ENCODE data around the gene RETREG3.
A peak's percentile ranks its signal among the peaks of the same experiment; 100 is the strongest.

RETREG3 gene

GRCh38 chr17:42612013-42612412 lies 2.8 kb upstream of the RETREG3 start:
- no peak for DNase-seq

GRCh38 chr17:42609814-42610801 lies 934 bp upstream of the RETREG3 start:
- peak in 2 of 3 experiments; percentile 80 to 82 for DNase-seq

DNA sequence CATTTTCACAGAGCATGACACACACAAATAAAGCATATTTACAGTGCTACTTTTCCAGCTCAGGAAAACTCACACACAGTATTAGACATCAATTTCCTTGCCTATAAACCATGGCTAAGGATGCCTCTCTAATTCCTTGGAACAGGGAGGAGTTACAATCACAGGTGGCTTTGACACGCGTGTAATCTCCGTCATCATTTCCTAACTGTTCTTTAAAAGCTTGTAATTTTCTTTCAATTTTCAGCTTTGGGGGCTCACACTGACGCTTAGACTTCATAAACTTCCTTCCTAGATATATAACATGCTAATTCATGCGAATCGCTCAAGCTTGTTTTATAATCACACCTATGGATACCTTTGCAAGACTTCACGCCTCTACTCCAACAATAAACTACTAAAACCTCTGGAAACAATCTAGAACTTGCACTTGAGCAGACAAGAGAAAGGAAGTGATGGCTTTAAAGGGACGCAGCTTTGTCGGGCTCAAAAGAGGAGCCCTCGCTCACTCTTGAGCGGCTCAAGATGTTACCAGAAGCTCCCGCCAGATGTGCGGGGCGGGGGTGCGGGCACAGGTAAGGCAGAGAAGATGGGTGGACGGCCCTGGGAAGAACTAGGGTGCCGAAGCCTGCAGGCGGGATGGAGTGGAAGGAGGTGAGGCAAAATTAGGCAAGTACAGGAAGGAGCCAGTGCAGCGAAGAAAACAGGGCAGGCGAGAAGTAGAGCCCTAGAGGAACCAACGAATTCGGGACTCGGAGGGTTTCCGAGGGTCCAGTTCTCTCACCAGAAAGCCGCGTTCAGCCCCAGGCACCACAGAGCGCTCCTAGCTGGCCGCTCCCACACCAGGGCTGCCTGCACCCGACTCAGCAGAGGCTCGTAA lies 631 bp downstream of the RETREG3 start:
- peak in 2 of 3 experiments; percentile 47 to 69 for DNase-seq

- DNase-seq, result no peak
Observed at GRCh38 chr17:42607769-42608168, 1.4 kb downstream of the RETREG3 start.

DNA sequence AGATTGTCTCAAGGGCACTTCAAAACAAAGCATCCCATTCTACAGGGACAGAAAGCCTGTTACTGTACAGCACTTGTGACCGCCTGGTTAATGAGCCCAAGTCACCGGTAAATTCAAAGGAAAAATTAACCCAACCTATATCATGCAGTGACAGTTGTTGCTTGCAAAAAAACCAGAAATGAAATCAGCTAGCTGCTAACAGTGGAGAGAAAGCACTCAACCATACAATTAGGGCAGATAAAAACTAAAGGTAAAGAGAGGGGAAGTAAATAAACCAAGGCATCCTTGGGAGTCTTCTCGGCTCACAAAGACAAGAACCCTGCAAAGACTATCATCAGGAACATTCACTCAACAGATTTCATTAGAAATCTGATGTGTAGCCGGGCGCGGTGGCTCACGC lies 5.9 kb downstream of the RETREG3 start:
- peak in 2 of 3 experiments; percentile 23 to 78 for DNase-seq

GRCh38 chr17:42598905-42599304 lies 10.3 kb downstream of the RETREG3 start:
- DNase-seq, result peak in 2 of 3 experiments; percentile 36 to 53

- DNase-seq, result no peak
Observed at GRCh38 chr17:42596386-42596785, 12.8 kb downstream of the RETREG3 start.

GRCh38 chr17:42591411-42591810 lies 17.8 kb downstream of the RETREG3 start:
- DNase-seq, result no peak

- no peak for DNase-seq
Observed at GRCh38 chr17:42590886-42591285, 18.3 kb downstream of the RETREG3 start.

DNA sequence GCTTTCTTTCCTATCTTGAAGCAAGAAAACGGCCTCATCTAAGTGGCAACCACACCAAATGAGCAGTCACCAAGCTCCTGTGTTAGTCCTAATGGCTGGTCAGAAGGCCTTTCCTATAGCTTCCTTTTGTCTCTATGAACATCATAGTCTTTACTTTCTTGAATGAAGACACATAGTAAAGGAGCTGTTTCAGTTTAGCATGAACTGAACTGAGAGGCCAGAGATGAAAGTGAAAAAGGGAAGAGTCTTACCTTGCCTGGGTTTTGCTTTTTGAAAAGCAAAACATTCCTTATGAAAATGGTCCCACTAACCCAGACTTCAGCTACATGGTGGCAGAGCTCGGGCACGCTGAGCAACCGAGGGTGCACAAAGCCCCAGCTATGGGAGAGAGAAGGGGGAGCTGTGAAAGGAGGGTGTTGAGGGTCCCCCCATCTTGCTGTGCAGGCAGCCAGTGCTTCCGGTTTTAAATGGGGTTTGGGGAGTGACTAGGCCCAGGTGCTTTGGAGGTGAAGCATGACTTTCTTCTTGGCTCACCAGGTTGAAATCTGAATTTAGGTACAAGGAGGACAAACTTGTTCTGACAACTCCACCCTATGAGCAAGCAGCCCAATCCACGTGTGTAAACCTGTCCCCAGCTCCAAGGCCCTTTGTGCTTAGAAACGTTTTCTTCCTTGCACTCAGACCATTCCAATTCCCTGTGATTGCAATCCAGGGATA lies 22.5 kb downstream of the RETREG3 start:
- DNase-seq, result no peak

- DNase-seq, result no peak
Observed at GRCh38 chr17:42585353-42585752, 23.8 kb downstream of the RETREG3 start.

DNA sequence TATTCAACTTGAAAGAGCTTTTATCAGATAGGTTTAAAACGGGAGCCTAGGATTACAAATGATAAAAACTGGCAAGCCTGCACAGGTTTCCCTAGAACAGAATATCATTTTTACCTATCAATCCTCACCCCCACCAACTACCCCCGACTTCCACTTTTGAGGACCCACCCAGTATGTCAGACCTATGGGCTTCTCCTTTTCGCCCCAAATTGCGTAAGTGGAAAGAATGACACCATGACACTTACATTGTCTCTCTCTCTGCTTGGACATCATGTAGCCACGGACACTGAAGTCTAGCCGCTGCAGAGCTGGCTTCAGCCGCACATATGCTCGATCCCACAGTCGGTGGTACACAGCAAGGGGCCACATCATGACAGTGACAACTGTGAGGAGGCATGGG lies 24.3 kb downstream of the RETREG3 start:
- DNase-seq, result no peak

GRCh38 chr17:42581744-42582270 lies 27.4 kb downstream of the RETREG3 start:
- no peak for DNase-seq

- no peak for DNase-seq
Observed at GRCh38 chr17:42579794-42580551, 29.2 kb downstream of the RETREG3 start.

- peak; percentile 71 to 87 (median 72) for DNase-seq
Observed at GRCh38 chr17:42578282-42578869, 30.8 kb downstream of the RETREG3 start.

DNA sequence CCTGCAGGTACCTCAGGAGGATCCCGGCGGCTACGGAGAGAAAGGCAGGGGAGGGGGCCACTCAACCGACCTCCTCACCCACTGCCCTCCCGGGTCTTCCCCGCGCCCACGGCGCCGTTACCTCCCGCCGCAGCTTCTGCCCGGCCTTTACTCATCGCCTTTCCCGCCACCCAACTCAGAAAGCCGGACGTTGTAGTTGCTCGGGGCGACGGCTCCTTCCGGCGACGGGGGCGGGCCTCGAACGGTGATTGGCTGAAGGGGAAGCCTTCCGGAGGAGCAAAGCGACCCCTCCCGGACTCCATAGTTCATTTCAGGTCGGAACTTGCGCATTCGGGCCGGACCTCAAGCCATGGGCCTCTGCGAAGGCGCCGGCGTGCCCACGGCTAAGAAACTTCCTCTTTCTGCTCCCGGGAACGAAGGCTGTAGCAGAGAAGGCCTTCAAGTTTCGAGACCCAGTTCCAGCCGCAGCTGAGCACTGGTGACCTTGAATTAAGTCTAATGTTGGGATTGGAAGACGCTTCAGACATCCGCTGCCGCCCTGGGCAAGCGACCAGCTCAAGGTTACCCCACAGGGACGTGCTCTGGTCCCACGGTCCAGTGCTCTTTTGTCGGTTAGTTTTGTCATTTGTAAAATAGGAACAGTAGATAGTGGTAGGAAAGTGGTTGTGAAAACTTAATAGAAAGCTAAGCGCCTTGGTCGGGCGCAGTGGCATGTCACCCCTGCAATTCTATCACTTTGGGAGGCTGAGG lies 31.5 kb downstream of the RETREG3 start, which contains the start of gene PSMC3IP:
PSMC3IP (minus strand) TSS at position 198 of the 750 bp plus-strand sequence; CDS start at position 155, 43 bp downstream.
- DNase-seq, result peak; percentile 90 to 95 (median 91)

- DNase-seq, result no peak
Observed at GRCh38 chr17:42577140-42577531, 32.0 kb downstream of the RETREG3 start.

GRCh38 chr17:42574463-42574862 lies 34.7 kb downstream of the RETREG3 start:
- no peak for DNase-seq

- no peak for DNase-seq
Observed at GRCh38 chr17:42573095-42573494, 36.1 kb downstream of the RETREG3 start.

Measured in NCI-H1417 (cell line).